RWPE2 (cell line): Measurements from ENCODE around the gene POU2AF1.

Experiments
- ATAC-seq: fragments of 200-7000 bp; cut with Tn5 transposase; 3 replicates; pipeline ENCODE4 v1.9.1; 2021; ENCODE audit warnings: low read depth
- DNase-seq: peaks from one replicate; pipeline ENCODE4 v3.0.0-alpha.2; 2020; ENCODE audit warnings: low spot score
- H3K27ac ChIP-seq: fragments of 450-650 bp; 2 replicates; pipeline ENCODE4 v1.5.1; 2017; ENCODE audit warnings: mild to moderate bottlenecking; ENCODE audit not compliant: poor library complexity, severe bottlenecking
- H3K27me3 ChIP-seq: fragments of 250-450 bp; sonication (Bioruptor Pico); 2 replicates; pipeline ENCODE4 v1.5.1; 2021; ENCODE audit warnings: mild to moderate bottlenecking, moderate library complexity; ENCODE audit not compliant: insufficient read depth, poor library complexity, severe bottlenecking
- H3K36me3 ChIP-seq: fragments of 250-450 bp; sonication (Bioruptor Pico); 2 replicates; pipeline ENCODE4 v1.5.1; 2020; ENCODE audit warnings: low read depth, mild to moderate bottlenecking, moderate library complexity
- H3K4me1 ChIP-seq: fragments of 250-450 bp; sonication (Bioruptor Pico); 2 replicates; pipeline ENCODE4 v1.5.1; 2021; ENCODE audit warnings: mild to moderate bottlenecking, moderate library complexity; ENCODE audit not compliant: insufficient read depth, poor library complexity, severe bottlenecking
- H3K4me3 ChIP-seq: fragments of 250-450 bp; sonication (Bioruptor Pico); 2 replicates; pipeline ENCODE4 v1.5.1; 2021; ENCODE audit warnings: mild to moderate bottlenecking, moderate library complexity; ENCODE audit not compliant: severe bottlenecking
- H3K9me3 ChIP-seq: fragments of 250-450 bp; sonication (Bioruptor Pico); 2 replicates; pipeline ENCODE4 v1.5.1; 2021; ENCODE audit warnings: mild to moderate bottlenecking, moderate library complexity; ENCODE audit not compliant: severe bottlenecking
- CTCF ChIP-seq: fragments of 450-650 bp; IDR thresholded peaks from one replicate; pipeline ENCODE4 v1.5.1; 2017; ENCODE audit warnings: mild to moderate bottlenecking, moderate library complexity; ENCODE audit not compliant: poor library complexity, severe bottlenecking

Gene POU2AF1

GRCh38 chr11:111364503-111364902 lies 14.6 kb downstream of the POU2AF1 start:
- Histone ChIP-seq H3K27me3 (no peaks in the 10 kb centered on the region), H3K27ac (no peak overlapping the region), H3K9me3 (no peaks in the 10 kb centered on the region), H3K4me1 (no peaks in the 10 kb centered on the region), H3K36me3 (no peaks in the 10 kb centered on the region), H3K4me3 (no peak overlapping the region)
- ATAC-seq (no peak), DNase-seq (no peak)
- no peak for TF ChIP-seq CTCF

GRCh38 chr11:111363985-111364384 lies 15.1 kb downstream of the POU2AF1 start:
- TF ChIP-seq CTCF: no peak
- no peaks in the 10 kb centered on the region for H3K36me3 ChIP-seq

GRCh38 chr11:111362887-111363411 lies 16.1 kb downstream of the POU2AF1 start:
- DNase-seq (no peak), ATAC-seq (no peak)
- H3K4me3 ChIP-seq: no peak overlapping the region
- H3K27ac ChIP-seq: no peak overlapping the region
- H3K9me3 ChIP-seq: no peaks in the 10 kb centered on the region
- no peaks in the 10 kb centered on the region for H3K4me1 ChIP-seq
- no peak for TF ChIP-seq CTCF
- H3K36me3 ChIP-seq: no peaks in the 10 kb centered on the region
- no peaks in the 10 kb centered on the region for H3K27me3 ChIP-seq

More at GRCh38 chr11:111363985-111364384, 15.1 kb downstream of the POU2AF1 start:
- DNase-seq (no peak), ATAC-seq (no peak)
- Histone ChIP-seq H3K4me3 (no peak overlapping the region), H3K9me3 (no peaks in the 10 kb centered on the region), H3K4me1 (no peaks in the 10 kb centered on the region), H3K27me3 (no peaks in the 10 kb centered on the region), H3K27ac (no peak overlapping the region)

- Histone ChIP-seq H3K27ac (no peak overlapping the region), H3K4me3 (no peak overlapping the region), H3K4me1 (no peaks in the 10 kb centered on the region), H3K27me3 (no peaks in the 10 kb centered on the region), H3K36me3 (no peaks in the 10 kb centered on the region), H3K9me3 (no peaks in the 10 kb centered on the region)
- no peak for TF ChIP-seq CTCF
- DNase-seq (no peak), ATAC-seq (no peak; the same call in 2 of the 3 replicates)
Observed at GRCh38 chr11:111361874-111362273, 17.2 kb downstream of the POU2AF1 start.

GRCh38 chr11:111361052-111361801 lies 17.8 kb downstream of the POU2AF1 start:
- no peak for DNase-seq
- no peaks in the 10 kb centered on the region for H3K4me1 ChIP-seq
- no peak overlapping the region for H3K4me3 ChIP-seq
- H3K9me3 ChIP-seq: no peaks in the 10 kb centered on the region
- no peak for ATAC-seq
- no peaks in the 10 kb centered on the region for H3K36me3 ChIP-seq
- TF ChIP-seq CTCF: no peak
- no peaks in the 10 kb centered on the region for H3K27me3 ChIP-seq
- no peak overlapping the region for H3K27ac ChIP-seq
